ENCODE data around the gene APOC4. TPM values are rescaled to one million over a fixed set of nuclear protein-coding genes. Genes with fewer than 3 reads are reported as not detected.

APOC4 gene
- polyA plus RNA-seq, 1 of the 3 experiments (the other 2 are of a cell fraction), result not detected

DNA sequence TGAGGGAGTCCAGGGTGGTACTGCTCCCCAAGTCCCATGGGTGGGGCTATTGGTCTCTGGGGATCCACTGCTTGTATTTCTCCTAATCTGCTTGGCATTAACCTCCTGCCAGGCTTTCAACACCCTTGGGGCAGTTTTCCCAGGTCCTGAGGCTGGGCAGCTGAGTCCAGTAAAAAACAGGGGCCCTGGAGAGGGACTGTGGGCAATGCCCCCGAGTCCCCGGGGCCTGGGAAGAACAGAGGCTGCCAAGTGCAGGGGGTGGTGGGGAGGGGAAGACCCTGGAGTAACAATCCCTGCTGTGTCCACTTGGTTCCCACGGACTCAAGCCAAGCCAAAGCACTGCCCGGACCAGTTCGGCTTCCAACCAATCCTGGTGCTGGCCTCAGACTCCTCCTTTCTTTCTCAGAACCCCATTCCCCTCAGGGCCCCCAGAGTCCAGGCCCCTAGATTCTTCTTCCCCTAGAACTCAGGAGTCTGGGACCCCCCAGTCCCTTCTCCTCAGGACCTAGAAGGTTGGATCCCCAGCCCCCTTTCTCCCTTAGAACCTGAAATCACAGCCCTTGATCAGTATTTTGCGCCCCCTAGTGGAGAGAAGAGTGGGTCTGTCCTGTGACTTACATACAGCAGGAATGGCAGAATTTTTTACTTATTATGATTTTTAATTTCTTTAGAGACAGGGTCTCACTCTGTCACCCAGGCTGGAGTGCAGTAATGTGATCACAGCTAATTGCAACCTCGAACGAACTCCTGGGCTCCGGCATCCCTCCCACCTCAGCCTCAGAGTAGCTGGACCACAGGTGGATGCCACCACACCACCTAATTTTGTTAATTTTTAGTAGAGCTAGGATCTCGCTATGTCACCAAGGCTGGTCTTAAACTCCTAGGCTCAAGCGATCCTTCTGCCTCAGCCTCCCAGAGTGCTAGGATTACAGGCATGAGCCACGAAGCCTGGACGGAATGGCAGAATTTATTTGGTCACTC is 9.4 kb downstream of the APOC4 start:
- no peaks in the 10 kb centered on the region for H3K27me3 ChIP-seq (ENCODE audit: insufficient read depth)
- peaks cover 0 to 14% of the 10 kb centered on the region in 2 experiments; a peak in 2 of 4 replicates for H3K4me1 ChIP-seq (ENCODE audit: control insufficient read depth in 1 of 2, insufficient read depth in 2 of 2, low read depth in 1 of 2, low read length in 1 of 2)
- H3K9ac ChIP-seq, result no peak overlapping the region
- no peak overlapping the region; a peak in 1 of 4 replicates for H3K27ac ChIP-seq (ENCODE audit: low read depth in 2 of 2, low read length in 1 of 2)
- CTCF ChIA-PET, result interaction anchor here (0.6 to 10.2 kb wide), 25 partner anchors 9 to 227 kb away, joined by 3 to 131 read pairs (median 4); partner anchors contain the start of genes APOE and NECTIN2
- peaks cover 10% of the 10 kb centered on the region for H4K20me1 ChIP-seq (ENCODE audit: insufficient read depth)
- no peak overlapping the region; a peak in 1 of 4 replicates for H3K4me3 ChIP-seq (ENCODE audit: low read depth in 2 of 2, low read length in 1 of 2)
- no peaks in the 10 kb centered on the region for H3K9me3 ChIP-seq
- TF ChIP-seq SMC3 (IDR thresholded peaks at IDR 0.05; ENCODE audit: low read depth, low read length) (peak; percentile 74), FOXM1 (IDR thresholded peaks at IDR 0.05; ENCODE audit: low read depth) (no peak), RAD21 (IDR thresholded peaks at IDR 0.05; ENCODE audit: low read length) (peak; percentile 72), CTCF (IDR thresholded peaks at IDR 0.05) (peak; percentile 95), TCF12 (IDR thresholded peaks at IDR 0.05) (no peak), MXI1 (IDR thresholded peaks at IDR 0.05; ENCODE audit: low read depth, low read length) (no peak), GATA2 (CRISPR knock-in tag; IDR thresholded peaks at IDR 0.05) (peak; percentile 62)
- TF ChIP-seq, protein P1, sequence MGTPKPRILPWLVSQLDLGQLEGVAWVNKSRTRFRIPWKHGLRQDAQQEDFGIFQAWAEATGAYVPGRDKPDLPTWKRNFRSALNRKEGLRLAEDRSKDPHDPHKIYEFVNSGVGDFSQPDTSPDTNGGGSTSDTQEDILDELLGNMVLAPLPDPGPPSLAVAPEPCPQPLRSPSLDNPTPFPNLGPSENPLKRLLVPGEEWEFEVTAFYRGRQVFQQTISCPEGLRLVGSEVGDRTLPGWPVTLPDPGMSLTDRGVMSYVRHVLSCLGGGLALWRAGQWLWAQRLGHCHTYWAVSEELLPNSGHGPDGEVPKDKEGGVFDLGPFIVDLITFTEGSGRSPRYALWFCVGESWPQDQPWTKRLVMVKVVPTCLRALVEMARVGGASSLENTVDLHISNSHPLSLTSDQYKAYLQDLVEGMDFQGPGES (IDR thresholded peaks at IDR 0.05; ENCODE audit: low read depth, low read length), result no peak
- no peak overlapping the region for H3K4me2 ChIP-seq
- DNase-seq, result peak; percentile 82
- H2AFZ ChIP-seq (ENCODE audit: low read depth), result no peak overlapping the region
- peaks cover 16% of the 10 kb centered on the region for H3K79me2 ChIP-seq (ENCODE audit: insufficient read depth)
- H3K36me3 ChIP-seq (replicated peaks in 1 of 2; ENCODE audit: control insufficient read depth in 1 of 2, insufficient read depth in 2 of 2, low read length in 1 of 2), result peaks cover 3 to 6% of the 10 kb centered on the region in 2 experiments
- WGBS (ENCODE audit: low lambda C conversion rate), result 51% methylated on average over 11 of the region's 13 CpGs
- H3F3A ChIP-seq (replicated peaks; ENCODE audit: insufficient read depth), result peaks cover 10% of the 10 kb centered on the region
- H3K9me2 ChIP-seq, result no peaks in the 10 kb centered on the region
- POLR2A ChIA-PET, result no interaction called here

DNA sequence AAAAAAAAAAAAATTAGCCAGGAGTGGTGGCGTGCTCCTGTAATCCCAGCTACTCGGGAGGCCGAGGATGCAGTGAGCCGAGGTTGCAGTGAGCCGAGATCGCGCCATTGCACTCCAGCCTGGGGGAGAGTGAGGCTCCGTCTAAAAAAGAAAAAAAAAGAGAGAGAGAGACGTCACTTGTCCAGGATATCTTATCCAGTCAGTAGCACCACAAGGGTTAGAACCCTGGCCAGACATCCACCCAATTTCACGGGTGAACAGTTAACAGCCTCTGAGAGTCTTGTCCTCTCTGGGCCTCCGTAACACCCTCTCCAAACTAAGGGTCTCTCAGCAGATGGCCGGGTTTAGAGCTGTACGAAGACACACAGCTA is 12.2 kb downstream of the APOC4 start:
- Histone ChIP-seq H3K4me2 (peak overlapping the region; percentile 88), H3K27me3 (ENCODE audit: insufficient read depth) (no peaks in the 10 kb centered on the region), H4K20me1 (ENCODE audit: insufficient read depth) (peaks cover 35% of the 10 kb centered on the region), H3F3A (replicated peaks; ENCODE audit: insufficient read depth) (peaks cover 10% of the 10 kb centered on the region), H3K4me3 (ENCODE audit: low read depth in 2 of 2, low read length in 1 of 2) (peak overlapping the region; percentile 93 to 99), H3K9me2 (no peaks in the 10 kb centered on the region), H2AFZ (ENCODE audit: low read depth) (peak overlapping the region; percentile 80), H3K27ac (ENCODE audit: low read depth in 2 of 2, low read length in 1 of 2) (peak overlapping the region; percentile 94 to 98), H3K9ac (peak overlapping the region; percentile 82), H3K79me2 (ENCODE audit: insufficient read depth) (peaks cover 44% of the 10 kb centered on the region), H3K36me3 (replicated peaks in 1 of 2; ENCODE audit: control insufficient read depth in 1 of 2, insufficient read depth in 2 of 2, low read length in 1 of 2) (peaks cover 3 to 6% of the 10 kb centered on the region in 2 experiments), H3K9me3 (no peaks in the 10 kb centered on the region), H3K4me1 (ENCODE audit: control insufficient read depth in 1 of 2, insufficient read depth in 2 of 2, low read depth in 1 of 2, low read length in 1 of 2) (peaks cover 0 to 25% of the 10 kb centered on the region in 2 experiments; a peak in 2 of 4 replicates)
- CTCF ChIA-PET, result interaction anchor here (0.7 to 10.2 kb wide), 5 partner anchors 43 to 105 kb away, joined by 3 to 131 read pairs (median 4); partner anchors contain the start of gene APOE
- TF ChIP-seq FOXJ3 (CRISPR knock-in tag; IDR thresholded peaks at IDR 0.05) (no peak), SIN3A (IDR thresholded peaks at IDR 0.05; ENCODE audit: borderline replicate concordance, low read depth, low read length) (no peak), CHD2 (IDR thresholded peaks at IDR 0.05; ENCODE audit: low read length, partially characterized antibody) (no peak), POLR2AphosphoS5 (IDR thresholded peaks at IDR 0.05; ENCODE audit: low read depth, low read length) (no peak), FOXM1 (IDR thresholded peaks at IDR 0.05; ENCODE audit: low read depth) (no peak), NRF1 (IDR thresholded peaks at IDR 0.05; ENCODE audit: low read depth, low read length) (no peak)
- POLR2A ChIA-PET, result interaction anchor here (0.9 to 1.6 kb wide), 3 partner anchors 39 to 85 kb away, joined by 4 to 9 read pairs (median 4); partner anchors contain the start of genes APOC1, CLASRP and TOMM40
- 25% methylated on average over 13 of the region's 13 CpGs for WGBS (ENCODE audit: low lambda C conversion rate)
- DNase-seq, result no peak

All from SK-N-SH (cell line).